ENCODE data around the gene SERPINB10.

- no peak for TF ChIP-seq EZH2 (IDR thresholded peaks at IDR 0.05; ENCODE audit: borderline replicate concordance, low read length)
- TF ChIP-seq CTCF (conservative IDR thresholded peaks at IDR 0.05 in 1 of 2, IDR thresholded peaks at IDR 0.05 in 1 of 2; ENCODE audit: extremely low read depth in 1 of 2, insufficient read depth in 1 of 2, low read depth in 1 of 2, low read length in 2 of 2): no peak
These were observed 49.3 kb upstream of the SERPINB10 start for GRCh38 chr18:63858456-63858855.
